Stimulated activated CD4-positive, alpha-beta T cell treated with anti-CD3 and anti-CD28 coated beads, TNF-alpha, amount 100 ng/mL, for 1 hour (primary cell): Measurements from ENCODE around the gene CYTH1.

ENCODE experiments used
- DNase-seq, 3 donors: peaks; one replicate each; pipeline ENCODE4 v3.0.0-alpha.2; 2020; ENCODE audit warnings: low read depth in 3 of 3, low spot score in 1 of 3

The CYTH1 gene

DNA sequence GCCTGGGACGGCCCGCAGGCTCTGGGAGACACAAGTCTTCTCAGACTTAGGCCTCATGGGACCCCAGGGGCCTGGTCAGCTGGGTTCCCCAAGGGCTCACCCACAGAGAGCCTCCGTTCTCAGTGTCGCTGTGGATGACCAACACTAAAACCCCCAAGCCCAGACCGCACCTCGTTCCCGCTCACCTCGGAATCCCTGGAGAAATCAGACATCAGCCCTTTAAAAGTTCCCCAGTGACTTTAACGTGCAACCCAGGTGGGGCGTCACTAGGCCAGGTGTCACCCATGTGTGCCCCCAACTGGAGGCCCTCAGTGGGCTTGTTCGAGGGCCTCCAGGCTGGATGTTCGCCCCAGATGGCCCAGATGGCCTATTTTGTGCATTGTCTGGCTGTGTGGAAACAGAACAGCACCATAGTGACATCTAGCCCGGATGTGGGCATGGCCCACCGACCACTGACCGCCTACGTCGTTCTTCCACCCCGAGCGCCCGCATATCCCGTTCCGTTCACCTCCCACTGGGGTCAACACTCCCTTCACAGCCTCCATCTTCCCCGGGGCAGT is 152.6 kb downstream of the CYTH1 start:
- no peak for DNase-seq

GRCh38 chr17:78628547-78629435 is 153.3 kb downstream of the CYTH1 start:
- no peak for DNase-seq

- DNase-seq: no peak
These were observed 157.5 kb downstream of the CYTH1 start for GRCh38 chr17:78624324-78625151.
